Activated CD8-positive, alpha-beta memory T cell treated with anti-CD3 and anti-CD28 coated beads, Interleukin-2, amount 50 U/mL, for 1 hour (primary cell): ENCODE measurements around the gene PDP2.
"Not testable (repeated sequence)": the region's sequence is repeated elsewhere in the genome, so short reads cannot be mapped to it uniquely, and the experiment has no call there.

Experiments used
- DNase-seq: peaks from one replicate; pipeline ENCODE4 v3.0.0-alpha.2; 2020; ENCODE audit errors: extremely low read depth

The PDP2 gene

GRCh38 chr16:66853261-66854139 lies 26.8 kb upstream of the PDP2 start:
- DNase-seq = no peak

GRCh38 chr16:66856184-66856730 lies 24.1 kb upstream of the PDP2 start:
- DNase-seq = no peak

GRCh38 chr16:66856801-66857200 lies 23.5 kb upstream of the PDP2 start:
- no peak for DNase-seq

GRCh38 chr16:66857437-66857836 lies 22.9 kb upstream of the PDP2 start:
- DNase-seq = no peak

GRCh38 chr16:66858740-66859396 lies 21.4 kb upstream of the PDP2 start:
- no peak for DNase-seq

GRCh38 chr16:66859397-66860068 lies 20.8 kb upstream of the PDP2 start:
- DNase-seq = no peak

GRCh38 chr16:66862023-66862520 lies 18.2 kb upstream of the PDP2 start:
- no peak for DNase-seq

GRCh38 chr16:66863707-66864106 lies 16.6 kb upstream of the PDP2 start:
- no peak for DNase-seq

GRCh38 chr16:66869424-66869823 lies 10.9 kb upstream of the PDP2 start:
- DNase-seq = no peak

- DNase-seq = not testable (repeated sequence)
These were observed 9.0 kb upstream of the PDP2 start for GRCh38 chr16:66871363-66871762.

- no peak for DNase-seq
These were observed 8.5 kb upstream of the PDP2 start for GRCh38 chr16:66871840-66872239.

- DNase-seq = no peak
These were observed 7.8 kb upstream of the PDP2 start for GRCh38 chr16:66872559-66872942.

GRCh38 chr16:66872943-66873684 lies 7.2 kb upstream of the PDP2 start:
- peak; percentile 68 for DNase-seq

GRCh38 chr16:66873685-66874055 lies 6.6 kb upstream of the PDP2 start:
- DNase-seq = no peak

GRCh38 chr16:66874079-66874775 lies 6.1 kb upstream of the PDP2 start:
- no peak for DNase-seq

- no peak for DNase-seq
These were observed 2.2 kb upstream of the PDP2 start for GRCh38 chr16:66878067-66878466.

GRCh38 chr16:66881014-66881417 lies 701 bp downstream of the PDP2 start:
- DNase-seq = no peak

GRCh38 chr16:66881560-66881959 lies 1.2 kb downstream of the PDP2 start:
- no peak for DNase-seq

GRCh38 chr16:66881964-66882508 lies 1.7 kb downstream of the PDP2 start:
- DNase-seq = no peak

- no peak for DNase-seq
These were observed 2.4 kb downstream of the PDP2 start for GRCh38 chr16:66882702-66883101.

- DNase-seq = no peak
These were observed 5.2 kb downstream of the PDP2 start for GRCh38 chr16:66885491-66885890.
